Hematopoietic multipotent progenitor cell treated with erythropoietin and hydrocortisone succinate and interleukin-3 and kit ligand, for 6 days (in vitro differentiated cells): ENCODE results near the gene ITGB7.
"Not testable (repeated sequence)": the region's sequence is repeated elsewhere in the genome, so short reads cannot be mapped to it uniquely, and the experiment has no call there.

Experiments
- DNase-seq: peaks from one replicate; pipeline ENCODE4 v3.0.0-alpha.2; 2015

The ITGB7 gene

GRCh38 chr12:53177447-53177846 lies 29.6 kb downstream of the ITGB7 start:
- DNase-seq: not testable (repeated sequence)

DNA sequence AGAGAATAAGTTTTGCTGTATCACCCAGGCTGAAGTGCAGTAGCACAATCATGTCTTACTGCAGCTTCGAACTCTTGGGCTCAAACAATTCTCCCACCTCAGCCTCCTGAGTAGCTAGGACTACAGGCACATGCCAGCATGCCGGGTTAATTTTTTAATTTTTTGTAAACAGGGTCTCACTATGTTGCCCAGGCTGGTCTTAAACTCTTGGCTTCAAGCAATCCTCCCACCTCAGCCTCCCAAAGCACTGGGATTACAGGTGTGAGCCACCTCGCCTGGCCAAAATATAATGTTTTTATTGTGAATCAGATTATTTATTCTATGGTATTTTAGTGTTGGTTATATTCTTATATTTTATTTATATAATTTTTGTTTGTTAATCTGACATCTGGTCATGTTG lies 30.3 kb downstream of the ITGB7 start:
- no peak for DNase-seq

GRCh38 chr12:53174881-53175491 lies 32.1 kb downstream of the ITGB7 start:
- DNase-seq: peak; percentile 70

- DNase-seq: no peak
Observed at GRCh38 chr12:53173085-53173715, 33.9 kb downstream of the ITGB7 start.

DNA sequence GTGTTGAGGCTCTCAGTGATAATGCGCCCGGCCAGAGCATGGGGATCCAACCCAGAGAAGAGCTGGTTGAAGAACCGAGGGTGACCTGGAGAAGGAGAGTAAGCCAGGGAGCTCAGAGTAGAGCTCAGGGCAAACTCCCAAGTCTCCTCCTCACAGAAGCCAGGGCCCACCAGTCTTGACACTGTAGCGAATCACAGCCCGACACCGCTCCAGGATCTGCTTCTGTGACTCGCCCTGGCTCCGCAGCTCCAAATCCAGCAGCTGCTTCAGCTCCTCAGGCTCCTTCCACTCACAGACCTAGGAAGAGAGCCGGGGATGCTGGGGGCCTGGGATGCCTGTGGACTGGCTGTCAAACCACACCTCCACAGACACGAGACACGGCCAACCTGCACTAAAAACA lies 34.7 kb downstream of the ITGB7 start:
- no peak for DNase-seq

- DNase-seq: peak; percentile 34
Observed at GRCh38 chr12:53171725-53172329, 35.2 kb downstream of the ITGB7 start.

DNA sequence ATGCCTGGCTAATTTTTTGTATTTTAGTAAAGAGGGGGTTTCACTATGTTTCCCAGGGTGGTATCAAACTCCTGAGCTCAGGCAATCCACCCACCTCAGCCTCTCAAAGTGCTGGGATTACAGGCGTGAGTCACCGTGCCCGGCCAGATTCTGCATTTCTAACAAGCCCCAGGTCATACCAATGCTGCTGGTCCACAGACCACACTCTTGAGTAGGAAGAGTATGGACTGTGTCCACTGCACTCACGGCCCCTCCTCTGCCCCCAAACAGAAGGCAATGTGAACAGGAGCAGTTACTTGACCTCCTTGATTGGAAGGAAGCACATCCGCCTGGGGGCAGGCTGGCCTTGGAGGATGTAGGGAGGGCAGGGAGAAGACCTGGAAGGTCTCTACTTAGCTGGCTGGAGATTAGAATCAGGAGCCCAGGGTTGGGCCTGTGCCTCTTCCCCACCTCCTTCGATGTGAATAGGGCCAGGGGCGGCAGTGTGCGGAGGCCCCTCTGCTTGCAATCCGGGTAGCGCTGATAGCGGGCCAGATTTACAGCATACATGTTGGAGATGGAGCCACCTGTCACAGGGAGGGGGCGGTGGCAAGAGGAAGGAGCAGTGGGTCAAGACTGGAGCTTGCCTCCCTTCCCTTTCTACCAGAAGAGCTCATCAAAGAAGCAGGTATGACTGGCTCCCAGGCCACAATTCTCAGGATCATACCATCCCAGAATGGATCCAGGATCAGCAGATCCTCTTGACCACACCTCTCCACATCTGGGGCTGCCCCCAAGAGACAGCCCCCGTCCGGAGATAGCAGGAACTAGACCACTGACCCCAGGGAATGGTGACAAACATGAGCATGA lies 36.0 kb downstream of the ITGB7 start:
- no peak for DNase-seq

DNA sequence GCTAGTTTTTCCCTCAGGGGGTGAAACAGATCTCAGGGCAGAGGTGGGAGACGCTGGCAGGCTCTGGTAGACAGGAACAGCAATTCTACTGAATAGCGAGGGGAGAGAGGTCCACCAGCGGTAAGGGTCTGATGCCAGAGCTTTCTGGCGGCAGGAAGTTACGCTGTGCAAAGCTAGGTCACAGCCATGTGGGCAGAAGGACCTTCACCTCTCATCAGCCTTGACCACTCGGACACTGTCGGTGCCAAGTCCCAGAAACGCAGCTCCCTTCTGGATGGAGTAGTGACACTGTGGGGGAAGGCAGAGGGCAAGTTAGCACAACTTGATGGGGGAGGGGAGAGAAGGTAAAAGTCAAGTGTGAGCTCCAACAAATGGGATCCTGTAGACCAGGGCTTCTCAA lies 36.8 kb downstream of the ITGB7 start:
- DNase-seq: no peak

DNA sequence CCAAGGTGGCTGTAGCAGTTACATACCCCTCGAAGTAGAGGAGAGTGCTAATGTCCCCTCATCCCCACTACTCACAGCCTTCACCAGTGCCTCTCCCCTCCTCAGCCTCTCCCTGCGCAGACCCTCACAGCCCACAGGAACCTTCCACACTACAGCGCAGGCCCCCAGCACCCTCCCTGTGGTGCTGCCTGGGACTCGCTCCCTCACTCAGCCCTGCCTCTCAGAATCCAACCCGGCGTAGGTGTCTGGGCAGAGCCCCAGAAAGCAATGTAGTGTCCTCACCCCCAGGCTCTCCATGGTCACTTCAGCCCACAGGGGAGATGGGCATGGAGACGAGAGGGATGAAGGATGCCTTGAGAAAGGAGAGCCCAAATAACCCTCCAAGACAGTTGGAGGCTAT lies 37.4 kb downstream of the ITGB7 start:
- DNase-seq: no peak

DNA sequence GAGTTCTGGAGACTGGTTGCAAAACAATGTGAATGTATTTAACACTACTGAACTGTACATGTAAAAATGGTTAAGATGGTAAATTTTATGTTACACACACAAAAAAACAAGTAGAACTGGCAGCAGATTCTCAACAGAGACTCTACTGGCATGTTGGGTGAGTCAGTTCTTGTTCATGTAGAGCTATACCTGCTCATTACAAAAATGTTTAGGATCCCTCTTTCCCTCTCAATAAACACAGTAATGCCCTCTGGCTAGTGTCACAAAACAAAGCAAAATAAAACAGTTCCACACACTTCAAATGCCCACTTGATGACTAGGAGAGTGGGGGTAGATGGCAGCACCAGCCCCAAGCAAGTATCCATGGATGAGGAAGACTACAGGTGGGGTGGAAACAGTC lies 40.2 kb downstream of the ITGB7 start:
- no peak for DNase-seq

GRCh38 chr12:53163008-53163407 lies 44.0 kb downstream of the ITGB7 start:
- DNase-seq: not testable (repeated sequence)

DNA sequence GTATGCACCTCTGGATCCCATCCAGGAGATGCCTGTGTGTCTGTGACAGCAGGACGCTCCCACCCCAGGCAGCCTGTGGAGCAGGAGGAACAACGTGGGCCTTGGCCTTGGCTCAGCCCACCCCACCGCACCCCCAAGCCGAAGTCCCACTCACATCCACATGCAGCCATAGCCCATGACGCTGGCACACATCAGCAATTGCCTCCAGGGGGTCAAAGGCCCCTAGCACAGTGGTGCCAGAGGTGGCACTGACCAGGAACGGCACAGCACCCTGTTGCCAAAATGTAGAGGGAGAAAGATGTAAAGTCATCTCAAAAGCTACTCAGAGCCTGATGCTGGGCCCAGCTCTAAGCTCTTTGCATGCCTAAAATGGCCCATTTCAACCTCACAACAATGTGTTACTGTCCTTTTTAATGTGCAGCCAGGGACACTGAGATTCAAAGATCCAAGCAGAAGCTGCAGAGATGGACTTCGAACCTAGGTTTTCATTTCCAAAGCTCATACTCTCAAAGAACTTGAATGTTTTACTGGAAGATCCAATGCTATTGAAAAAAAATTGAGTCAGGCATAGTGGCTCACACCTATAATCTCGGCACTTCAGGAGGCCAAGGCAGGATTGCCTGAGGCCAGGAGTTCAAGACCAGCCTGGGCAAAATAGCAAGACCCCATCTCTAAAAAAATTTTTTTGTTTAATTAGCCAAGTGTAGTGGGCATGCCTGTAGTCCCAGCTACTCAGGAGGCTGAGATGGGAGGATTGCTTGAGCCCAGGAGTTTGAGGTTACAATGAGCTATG lies 45.7 kb downstream of the ITGB7 start:
- no peak for DNase-seq

GRCh38 chr12:53160673-53161072 lies 46.4 kb downstream of the ITGB7 start:
- no peak for DNase-seq

GRCh38 chr12:53160000-53160399 lies 47.1 kb downstream of the ITGB7 start:
- DNase-seq: no peak

GRCh38 chr12:53159195-53159839 lies 47.7 kb downstream of the ITGB7 start:
- peak; percentile 90 for DNase-seq

- DNase-seq: no peak
Observed at GRCh38 chr12:53152390-53152789, 54.7 kb downstream of the ITGB7 start.

DNA sequence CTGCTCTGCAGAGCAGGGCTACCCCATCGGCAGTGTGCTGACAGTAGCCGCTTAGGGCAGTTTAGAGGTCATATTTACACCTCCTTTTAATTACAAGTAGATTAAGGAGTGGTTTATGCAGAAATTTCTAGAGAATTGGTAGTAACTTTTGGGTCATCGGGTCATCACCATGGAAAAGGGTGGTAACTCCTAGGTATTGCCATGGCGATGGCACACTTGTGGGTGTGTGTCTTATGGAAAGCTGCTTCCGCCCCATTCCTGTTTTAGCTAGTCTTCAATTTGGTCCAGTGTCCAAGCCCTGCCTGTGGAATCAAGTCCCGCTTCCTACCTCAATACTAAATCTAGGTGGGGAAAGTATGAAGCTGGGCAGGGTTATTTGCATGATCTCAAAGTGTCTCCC lies 56.0 kb downstream of the ITGB7 start:
- no peak for DNase-seq

- DNase-seq: no peak
Observed at GRCh38 chr12:53147653-53148052, 59.4 kb downstream of the ITGB7 start.

GRCh38 chr12:53147181-53147580 lies 59.9 kb downstream of the ITGB7 start:
- DNase-seq: no peak

GRCh38 chr12:53145383-53146260 lies 61.4 kb downstream of the ITGB7 start:
- no peak for DNase-seq

GRCh38 chr12:53143355-53143754 lies 63.7 kb downstream of the ITGB7 start:
- no peak for DNase-seq
